Measurements from ENCODE around the gene CEP170B. TPM values are rescaled to one million over a fixed set of nuclear protein-coding genes. Genes with fewer than 3 reads are reported as not detected.

Gene CEP170B
- total RNA-seq, 1 donor from 2014 or later = 10.2 TPM

DNA sequence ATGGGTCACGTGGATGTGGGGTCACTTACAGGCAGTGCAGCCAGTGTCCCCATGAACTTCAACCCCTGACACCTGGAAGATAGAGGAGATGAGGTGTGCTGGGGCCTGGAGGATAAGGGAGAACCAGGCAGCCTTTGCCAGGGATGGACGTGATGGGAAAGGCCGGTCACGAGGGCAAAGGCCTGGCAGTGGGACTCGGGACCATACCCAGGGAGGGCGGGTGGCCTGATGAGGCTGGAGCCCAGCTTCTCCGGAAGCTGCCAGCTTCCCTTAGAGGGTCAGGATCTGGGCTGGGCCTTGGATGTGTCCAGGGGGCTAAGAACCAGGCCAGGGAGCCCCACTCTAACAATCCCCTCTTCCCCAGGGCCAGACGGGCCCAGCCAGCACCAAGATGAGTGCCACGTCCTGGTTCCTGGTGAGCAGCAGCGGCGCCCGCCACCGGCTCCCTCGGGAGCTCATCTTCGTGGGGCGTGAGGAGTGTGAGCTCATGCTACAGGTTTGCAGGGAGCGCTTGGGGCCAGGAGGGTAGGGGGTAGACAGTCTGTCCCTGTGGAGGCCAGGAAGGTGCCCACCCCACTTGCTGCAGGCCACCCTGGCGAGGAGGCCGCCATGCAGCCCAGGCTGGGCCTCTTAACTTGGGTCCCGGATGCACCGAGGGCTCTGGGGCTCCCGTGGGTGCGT is 3.1 kb downstream of the CEP170B start:
- DNase-seq = no peak

DNA sequence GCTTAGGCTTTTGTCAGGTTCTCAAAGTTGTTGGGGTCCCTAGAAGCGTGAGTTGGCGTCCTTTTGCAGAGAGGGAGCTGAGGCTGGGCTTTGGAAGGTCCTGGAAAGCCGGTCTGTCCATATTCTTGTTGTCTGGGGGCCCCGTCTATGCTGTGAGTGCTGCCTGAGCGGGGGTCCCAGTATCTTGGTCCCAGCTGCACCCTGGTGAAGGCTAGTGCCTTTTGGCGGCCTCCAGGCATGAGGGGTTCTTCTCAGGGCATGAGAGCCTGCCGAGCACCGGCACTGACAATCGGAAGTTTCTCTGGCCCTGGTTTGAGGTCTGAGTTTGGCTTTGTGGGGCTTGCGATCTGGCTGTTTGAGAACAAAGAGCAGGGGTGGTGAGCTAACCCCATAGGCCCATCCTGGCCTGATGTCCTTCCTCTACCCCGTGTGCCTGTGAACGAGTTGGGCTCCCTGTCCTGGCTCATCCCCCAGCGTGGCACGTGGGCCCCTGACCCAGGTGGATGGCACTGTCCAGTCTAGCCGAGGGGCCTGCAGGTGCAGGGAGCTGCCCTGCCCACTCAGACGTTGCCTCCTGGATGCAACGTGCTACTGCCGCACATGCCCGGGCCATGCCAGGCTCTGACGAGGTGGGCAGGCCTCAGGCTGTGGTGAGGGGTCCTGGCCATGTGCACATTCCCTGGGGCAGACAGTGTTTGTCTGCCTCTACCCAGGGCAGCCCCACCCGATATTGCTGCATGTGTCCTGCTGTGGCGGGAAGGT is 3.9 kb downstream of the CEP170B start:
- DNase-seq = no peak

DNA sequence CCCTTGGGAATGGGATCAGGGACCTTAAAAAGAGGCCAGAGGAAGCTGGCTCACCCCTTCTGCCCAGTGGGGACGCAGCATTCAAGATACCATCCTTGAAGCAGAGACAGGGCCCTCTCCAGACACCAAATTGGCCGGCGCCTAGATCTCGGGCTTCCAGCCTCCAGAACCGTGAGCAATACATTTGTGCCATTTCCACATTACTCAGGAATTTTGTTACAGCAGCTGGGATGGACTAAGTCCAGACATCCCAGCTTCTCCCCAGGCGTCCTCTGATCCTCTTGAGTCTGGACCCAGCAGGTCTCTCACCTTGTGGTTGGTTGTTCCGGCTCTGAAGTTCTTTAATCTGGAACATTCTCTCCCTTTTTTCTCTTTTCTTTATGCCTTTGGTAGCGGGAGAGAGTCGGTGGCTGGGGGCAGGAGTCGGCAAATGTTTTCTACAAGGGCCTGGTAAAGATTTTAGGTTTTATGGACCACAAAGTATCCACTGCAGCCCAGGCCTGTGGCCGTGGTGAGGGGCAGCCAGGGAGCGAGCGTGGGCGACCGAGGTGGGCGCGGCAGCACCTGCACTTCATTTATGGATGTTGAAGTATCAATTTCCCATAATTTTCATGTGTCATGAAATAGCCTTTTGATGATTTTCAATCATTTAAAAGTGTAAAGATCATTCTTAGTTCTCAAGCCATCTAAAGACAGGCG is 4.8 kb downstream of the CEP170B start:
- DNase-seq = no peak

DNA sequence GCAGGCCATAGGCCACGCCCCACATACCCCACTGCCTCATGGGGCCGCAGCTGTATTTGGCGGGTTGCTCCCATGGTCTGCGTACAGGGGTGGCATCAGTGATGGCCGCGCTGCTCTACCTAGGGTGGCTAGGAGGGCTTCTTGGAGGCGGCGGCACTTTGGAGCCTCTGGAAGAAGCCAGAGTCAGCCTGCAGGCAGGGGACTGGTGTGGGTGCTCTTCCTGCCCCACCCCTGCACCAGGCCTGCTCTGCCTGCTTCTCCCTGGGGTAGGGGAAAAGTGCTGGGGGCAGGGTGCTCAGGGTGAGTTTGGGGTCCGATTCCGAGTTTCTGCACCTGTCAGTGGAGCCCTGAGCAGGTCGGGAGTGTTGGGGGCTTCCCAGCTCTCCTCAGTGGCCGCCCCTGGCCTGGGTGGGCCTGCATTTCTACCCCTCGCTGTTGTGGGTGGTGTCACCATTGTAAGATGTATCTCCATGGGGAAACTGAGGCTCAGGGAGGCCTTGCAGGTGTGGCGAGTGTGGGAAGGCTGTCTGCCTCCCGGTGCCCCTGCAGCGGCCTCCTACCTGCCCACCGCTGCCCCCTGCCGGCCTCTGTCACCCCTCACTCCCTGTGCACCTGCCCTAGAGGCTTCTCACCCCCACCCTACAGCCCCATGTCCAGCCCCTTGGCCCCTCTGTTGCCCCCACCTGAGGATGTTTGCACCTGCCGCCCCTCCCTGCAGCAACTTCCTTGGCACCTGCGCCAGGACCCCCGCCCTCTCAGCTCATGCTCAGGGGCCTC is 5.5 kb downstream of the CEP170B start:
- no peak for DNase-seq

DNA sequence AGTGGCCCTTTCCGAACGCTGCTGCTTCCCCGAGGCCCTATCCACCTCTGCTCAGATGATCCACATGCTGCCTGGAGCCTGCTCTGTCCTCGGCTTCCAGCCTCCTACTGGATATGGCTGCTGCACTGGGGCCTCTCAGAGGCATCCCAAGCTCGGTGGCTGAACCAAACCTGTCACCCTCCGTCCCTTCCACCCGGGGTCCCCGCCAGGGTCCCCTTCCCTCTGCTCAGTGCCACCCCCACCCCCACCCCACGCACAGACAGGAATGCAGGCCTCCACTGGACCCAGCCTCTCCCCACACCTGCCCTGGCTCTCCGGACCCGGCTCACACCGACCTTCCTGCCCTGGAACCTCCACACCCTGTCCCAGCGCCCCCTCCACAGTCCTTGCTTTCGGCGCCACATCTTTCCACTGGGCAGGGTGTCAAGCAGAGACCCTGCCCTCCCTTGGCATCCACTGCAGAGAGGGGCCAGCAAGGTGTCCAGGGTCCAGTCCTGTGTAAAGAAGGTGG is 6.1 kb downstream of the CEP170B start:
- no peak for DNase-seq

DNA sequence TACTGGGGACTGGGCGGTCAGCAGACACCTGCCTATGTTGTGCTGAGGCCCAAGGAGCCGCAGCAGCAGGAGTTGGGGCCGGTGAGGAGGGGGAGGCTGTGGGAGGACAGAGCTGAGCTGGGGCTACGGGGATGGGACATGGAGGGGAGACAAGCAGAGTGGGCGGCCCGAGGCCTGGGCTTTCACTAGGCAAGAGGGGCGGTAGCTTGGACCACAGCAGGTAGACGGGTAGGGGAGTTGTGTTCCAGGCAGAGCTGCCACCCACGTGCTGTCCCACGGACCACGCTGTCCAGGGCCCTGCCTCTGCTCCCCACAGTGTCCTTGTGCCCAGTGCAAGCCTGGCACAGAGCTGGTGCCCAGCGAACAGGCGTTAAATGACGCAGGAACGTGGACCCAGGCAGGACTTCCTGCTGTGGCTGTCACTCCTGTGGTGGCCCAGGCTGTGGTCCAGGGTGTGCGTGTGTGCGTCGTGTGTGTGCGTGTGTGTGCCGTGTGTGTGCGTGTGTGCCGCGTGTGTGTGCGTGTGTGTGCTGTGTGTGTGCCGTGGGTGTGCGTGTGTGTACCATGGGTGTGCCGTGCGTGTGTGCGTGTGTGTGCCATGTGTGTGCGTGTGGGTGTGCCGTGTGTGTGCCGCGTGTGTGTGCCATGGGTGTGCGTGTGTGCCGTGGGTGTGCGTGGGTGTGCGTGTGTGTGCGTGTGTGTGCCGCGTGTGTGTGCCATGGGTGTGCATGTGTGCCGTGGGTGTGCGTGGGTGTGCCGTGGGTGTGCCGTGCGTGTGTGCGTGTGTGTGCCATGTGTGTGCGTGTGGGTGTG is 6.8 kb downstream of the CEP170B start:
- DNase-seq = no peak

DNA sequence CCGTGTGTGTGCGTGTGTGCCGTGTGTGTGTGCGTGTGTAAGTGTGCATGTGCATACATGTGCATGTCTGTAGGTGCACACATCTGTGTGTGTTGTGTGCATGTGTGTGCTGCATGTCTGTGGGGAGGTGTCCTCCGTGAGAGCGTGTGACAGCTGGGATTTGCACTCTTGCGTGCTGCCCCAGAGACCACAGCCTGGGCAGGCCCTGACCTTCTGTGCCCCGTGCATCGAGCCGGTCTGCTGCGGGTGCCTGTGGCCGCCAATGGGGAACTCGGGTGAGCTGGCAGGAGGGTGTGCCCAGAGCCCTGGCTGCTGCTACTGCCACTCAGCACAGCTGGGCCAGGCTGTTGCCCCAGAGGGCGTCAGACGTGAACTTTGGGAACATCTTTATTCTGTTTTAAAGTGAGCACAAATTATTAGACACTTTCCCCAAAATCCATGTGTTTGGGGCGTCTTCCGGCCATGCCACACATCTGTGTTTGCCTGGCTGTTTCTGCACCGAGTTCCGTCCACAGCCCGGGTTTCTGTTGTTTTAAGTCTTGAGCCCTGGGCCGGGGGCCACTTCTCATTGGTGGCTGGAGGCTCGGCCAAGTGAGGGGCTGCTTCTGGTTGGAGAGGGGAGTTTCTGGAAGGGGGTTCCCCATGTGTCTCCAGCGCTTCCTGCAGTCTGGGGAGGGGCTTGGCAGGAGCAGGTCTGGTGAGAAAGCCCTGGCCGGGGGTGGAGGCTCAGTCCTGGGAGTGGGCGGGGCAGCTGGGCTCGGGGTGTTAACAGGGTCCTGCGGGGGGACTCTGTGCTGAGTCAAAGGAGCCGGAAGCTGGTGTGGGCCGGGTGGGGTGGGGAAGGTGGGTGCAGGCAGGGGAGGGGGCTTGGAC is 7.6 kb downstream of the CEP170B start:
- no peak for DNase-seq

DNA sequence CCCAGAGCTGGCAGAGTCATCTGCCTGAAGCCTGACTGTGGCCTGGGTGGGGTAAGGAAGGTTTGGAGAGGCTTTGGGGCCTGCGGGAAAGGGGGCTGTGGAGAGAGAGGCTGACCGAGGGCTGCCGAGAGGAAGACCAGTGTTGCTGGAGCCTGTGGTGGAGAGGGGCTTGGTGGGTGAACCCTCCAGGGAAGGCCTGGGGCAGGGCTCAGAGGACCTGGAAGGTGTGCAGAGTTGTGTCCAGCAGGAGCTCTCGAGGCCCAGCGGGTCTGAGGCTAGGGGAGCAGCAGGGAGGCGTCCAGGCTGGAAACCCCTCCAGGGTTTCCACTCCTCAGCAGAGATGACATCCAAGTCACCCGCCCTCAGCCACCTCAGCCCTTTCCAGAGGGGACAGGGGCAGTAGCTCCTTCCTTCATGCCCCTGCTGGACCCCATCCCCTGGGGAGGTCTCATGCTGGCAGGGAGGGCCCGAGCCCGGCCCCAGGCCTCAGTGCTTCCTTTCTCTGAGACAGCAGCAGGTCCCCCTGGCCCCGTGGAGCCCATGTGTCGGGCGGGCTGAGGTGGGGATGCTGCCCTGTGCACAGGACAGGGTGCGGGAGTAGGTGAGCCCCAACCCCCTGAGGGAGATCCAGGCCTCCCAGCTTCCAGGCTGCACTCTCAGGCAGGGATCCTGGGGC is 8.4 kb downstream of the CEP170B start:
- no peak for DNase-seq

DNA sequence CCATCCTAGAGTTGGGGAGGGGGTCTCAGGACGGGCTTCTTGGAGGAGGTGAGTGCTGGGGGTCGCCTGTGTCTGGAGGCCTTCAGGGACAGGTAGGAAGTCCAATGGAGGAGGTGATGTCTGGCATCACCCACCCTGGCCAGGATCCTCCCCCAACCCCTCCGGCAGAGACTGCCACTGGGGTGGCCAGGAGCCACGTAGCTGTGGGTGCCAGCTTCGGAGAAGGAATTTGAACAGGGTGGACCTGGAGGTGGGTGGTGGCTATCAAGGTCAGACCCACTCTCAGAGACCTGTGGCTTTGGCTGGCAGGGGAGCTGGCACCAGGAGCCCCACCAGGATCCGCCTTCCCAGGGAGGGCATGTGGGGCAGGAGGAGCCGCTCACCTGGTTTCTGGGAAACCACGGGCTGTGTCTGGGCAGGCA is 9.1 kb downstream of the CEP170B start:
- no peak for DNase-seq

DNA sequence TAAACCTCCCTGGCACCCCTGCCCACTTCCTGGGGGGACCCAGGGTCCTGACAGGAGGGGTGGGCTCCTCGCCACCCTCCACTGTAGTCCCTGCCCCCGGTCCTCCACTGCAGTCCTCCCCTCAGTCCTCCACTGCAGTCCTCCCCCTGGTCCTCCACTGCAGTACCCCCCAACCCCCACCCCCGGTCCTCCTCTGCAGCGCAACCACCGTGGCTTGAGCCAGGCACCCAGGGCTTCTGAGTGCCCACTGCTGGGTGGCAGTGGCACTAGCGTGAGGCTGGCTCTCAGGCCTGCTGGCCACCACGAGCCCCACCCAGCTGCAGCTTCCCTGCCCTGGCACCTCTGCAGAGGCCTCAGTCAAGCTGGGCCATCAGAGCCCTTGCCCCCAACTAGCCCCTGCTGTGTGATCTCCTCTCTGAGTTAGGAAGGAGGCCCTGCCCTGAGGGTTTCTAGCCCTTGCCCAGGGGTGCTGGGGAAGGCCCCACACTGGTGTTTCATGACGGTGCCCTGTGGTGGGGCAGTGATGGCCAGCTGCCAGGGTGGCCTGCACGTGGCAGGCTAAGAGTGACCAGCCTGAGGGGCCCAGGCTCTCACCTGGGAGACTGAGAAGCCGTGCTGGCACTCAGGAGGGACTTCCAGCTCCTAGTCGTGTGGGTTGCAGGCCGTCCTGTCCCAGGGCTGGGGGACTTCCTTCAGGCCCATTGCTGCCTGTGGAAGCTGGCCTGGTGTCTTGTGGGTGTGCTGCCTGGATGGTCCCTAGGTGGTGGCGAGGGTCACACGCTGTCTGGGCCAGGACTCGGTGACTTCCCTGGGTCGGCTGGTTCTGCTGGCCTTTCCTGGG is 9.7 kb downstream of the CEP170B start:
- no peak for DNase-seq

DNA sequence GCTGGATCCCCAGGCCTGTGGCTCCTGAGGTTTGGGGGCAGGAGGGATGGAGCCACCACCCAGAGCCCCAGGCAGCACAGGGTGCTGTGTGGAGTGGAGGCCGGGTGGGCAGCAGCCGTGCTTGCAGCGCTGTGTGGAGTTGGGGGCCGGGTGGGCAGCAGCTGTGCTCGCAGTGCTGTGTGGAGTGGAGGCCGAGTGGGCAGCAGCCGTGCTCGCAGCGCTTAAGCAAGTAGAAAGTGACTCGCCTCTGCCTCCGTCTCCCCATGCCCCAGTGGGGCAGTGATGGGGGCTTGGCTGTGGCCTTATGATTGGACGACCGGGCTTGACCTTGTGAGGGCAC is 10.3 kb downstream of the CEP170B start:
- no peak for DNase-seq

DNA sequence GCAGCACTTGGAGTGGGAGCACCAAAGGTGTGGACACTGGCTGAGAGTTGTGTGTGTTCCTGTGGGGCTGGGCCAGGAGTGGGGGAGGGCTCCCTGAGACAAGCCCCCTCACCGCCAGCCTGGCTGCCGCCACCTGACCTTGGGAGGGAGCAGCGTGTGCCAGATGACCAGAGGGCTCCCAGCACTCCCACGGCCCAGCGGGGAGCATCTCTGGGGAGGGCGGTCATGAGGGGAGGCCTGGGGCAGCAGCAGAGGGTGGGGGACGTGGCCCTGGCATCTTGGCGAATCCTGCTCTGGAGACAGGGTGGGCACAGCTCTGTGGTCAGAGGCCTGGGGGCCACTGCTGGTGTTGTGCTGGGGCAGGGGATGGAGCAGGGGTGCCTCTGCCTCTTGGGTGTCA is 10.7 kb downstream of the CEP170B start:
- no peak for DNase-seq

DNA sequence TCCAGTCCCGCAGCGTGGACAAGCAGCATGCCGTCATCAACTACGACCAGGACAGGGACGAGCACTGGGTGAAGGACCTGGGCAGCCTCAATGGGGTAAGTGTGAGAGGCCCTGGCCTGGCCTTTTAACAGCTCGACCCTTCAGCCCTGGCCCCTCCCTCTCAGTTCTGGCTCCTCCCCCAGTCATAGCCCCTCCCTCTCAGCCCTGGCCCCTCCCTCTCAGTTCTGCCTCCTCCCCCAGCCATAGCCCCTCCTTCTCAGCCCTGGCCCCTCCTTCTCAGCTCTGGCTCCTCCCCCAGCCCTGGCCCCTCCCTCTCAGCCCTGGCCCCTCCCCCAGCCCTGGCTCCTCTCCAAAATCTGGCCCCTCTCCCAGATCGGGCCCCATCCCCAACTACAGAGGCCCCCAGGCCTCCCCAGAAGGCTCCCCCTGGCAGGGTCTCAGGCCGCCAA is 11.2 kb downstream of the CEP170B start:
- no peak for DNase-seq

DNA sequence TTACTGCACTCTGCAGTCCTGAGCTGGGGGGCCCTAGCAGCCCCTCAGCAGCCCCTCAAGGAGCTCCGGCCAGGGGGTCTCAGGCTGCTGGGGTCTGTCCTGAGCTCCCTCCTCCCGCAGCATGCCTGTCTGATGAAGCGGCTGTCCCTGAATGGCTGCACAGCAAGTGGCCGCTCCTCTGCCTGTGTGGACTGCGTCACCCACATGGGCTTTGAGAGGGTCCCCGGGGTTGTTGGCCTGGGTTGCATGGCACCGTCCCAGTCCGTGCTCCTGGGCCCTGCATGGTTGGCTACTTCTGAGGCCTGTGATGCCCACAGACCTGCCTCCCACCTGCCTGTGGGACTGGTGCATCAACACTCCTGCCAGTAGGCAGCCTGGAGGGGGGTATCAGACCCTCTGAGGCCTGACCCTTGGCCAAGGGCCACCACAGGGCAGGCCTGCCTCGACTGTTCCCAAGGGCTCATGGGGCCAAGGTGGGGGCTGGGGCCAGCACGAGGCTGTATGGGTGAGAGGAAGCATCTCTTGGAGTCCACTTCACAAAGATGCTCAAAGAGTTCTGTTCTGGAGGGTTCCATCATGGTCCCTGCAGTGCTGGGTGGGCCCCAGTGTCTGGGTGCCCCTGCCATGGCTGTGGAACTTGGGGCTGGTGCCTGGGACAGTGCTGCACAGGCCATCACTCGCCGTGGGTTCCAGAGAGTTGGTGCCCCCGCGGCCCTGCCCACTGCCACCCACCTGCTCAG is 12.2 kb downstream of the CEP170B start:
- no peak for DNase-seq

DNA sequence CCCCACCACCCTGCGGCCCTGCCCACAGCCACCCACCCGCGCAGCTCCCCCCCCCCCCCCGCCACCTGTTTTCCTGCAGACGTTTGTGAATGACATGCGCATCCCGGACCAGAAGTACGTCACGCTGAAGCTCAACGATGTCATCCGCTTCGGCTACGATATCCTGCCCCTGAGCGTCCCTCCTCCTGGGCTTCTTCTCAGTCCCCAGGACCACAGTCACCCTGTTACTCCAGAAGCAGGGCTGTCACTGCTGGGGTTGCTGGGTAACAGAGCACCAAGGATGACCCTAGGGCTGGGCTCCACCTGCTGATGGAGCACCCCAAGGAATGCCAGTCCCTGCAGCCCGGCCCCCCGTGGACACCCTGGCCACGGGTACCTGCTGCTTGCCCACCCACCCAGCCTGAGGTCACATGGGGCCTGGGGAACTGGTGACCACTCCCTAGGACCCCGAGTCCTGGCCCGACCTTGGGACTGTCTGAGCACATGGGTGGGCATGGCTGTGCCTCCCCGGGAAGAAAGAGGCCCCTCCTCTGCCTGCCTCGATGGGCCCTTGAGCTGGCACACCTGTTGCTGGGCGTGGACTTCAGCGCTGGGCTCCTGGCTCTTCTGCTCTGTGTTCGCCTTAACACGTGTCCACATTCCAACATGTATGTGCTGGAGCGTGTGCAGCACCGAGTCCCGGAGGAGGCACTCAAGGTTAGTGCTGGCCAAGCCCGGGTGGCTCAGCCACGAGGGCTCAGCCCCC is 12.9 kb downstream of the CEP170B start:
- DNase-seq = no peak

DNA sequence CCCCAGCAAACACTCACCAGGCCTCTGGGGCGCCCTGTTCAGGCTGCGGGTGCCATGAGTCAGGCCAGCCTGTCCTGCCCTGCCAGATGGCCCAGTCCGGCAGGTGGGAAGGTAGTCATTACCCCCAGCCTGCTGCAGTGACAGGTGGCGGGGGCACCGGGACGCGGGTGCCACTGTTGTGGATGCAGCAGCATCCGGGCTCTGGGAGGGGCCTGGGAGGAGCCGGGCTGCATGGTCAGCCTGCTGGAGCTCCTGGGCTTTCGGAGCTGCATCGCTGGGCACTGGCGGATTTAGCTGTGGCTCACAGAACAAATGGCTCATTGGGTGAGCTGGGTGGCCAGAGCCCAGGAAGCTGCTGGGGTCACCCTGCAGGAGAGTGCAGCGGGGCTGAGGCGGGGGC is 13.5 kb downstream of the CEP170B start:
- DNase-seq = no peak

DNA sequence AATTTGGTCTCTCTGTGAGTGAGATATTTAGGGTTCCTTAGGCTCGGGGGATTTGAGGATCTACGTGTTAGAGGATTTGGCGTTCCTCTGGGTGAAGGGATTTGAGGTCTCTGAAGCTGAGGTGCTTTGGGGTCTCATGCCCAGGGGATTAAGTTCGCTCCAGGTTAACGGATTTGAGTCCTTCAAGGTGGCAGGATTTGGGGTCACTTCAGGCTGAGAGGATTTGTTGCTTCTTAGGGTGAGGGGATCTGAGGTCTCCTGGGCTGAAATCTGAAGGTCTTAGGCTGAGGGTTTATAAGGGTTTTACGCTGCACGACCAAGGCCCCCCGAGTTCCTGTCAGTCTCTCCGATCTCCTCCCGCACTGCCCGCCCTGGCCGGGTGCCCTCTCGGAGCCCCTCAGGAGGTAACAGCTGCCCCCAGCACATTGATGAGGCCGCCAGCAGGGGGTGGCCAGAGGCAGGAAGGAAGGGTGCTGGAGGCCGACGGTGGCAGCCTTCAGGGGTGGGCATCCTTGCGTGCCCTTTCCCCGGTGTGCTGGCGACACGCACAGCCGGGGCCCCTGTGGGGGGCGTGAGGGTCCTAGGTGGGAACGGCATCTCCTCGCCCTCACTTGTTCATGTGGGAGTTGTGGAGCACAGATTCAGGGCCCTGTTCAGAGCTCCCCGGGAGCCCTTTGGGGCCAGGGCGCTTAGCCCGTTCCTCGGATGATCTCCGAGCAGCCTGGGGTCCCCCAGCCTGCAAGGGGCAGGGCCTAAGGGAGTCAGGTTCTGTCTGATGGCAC is 14.3 kb downstream of the CEP170B start:
- DNase-seq = no peak

Measured in skin of body (tissue), 2 donors.